Testis (tissue), 3 donors: ENCODE results near the gene CYP27C1. TPM values are rescaled to one million over a fixed set of nuclear protein-coding genes. Genes with fewer than 3 reads are reported as not detected.
A peak's percentile ranks its signal among the peaks of the same experiment; 100 is the strongest.

Source experiments
- DNase-seq: peaks from one replicate; pipeline ENCODE4 v3.0.0-alpha.2; 2019
- H3K27ac ChIP-seq, 2 donors: fragments of 200-600 bp; sonication (generic); one replicate each; pipeline ENCODE4 v1.5.1; 2019
- H3K27me3 ChIP-seq: fragments of 200-600 bp; sonication (generic); one replicate; pipeline ENCODE4 v1.5.1; 2019
- H3K36me3 ChIP-seq: fragments of 200-600 bp; sonication (generic); one replicate; pipeline ENCODE4 v1.5.1; 2017; ENCODE audit warnings: low read depth; ENCODE audit errors: missing control alignments
- H3K4me1 ChIP-seq: fragments of 200-600 bp; sonication (generic); one replicate; pipeline ENCODE4 v1.5.1; 2019
- H3K4me3 ChIP-seq, 2 donors: fragments of 200-600 bp; sonication (generic); one replicate each; pipeline ENCODE4 v1.5.1; 2017 to 2019
- H3K9me3 ChIP-seq: fragments of 200-600 bp; sonication (generic); one replicate; pipeline ENCODE4 v1.5.1; 2017
- POLR2A ChIP-seq: fragments of 450-650 bp; IDR thresholded peaks from one replicate; pipeline ENCODE4 v1.6.1; 2017; ENCODE audit warnings: antibody characterized with exemption, mild to moderate bottlenecking, moderate library complexity
- WGBS, 2 donors: methylation state at CpG; one replicate each; pipeline ENCODE4 v1.1.5; 2018; 5-methylcytosine and 5-hydroxymethylcytosine counted together
- intact Hi-C: fragments of 100-400 bp; cut with DNase I; formaldehyde crosslinking; loops from one replicate; pipeline ENCODE4 v1.15.1; 2023; ENCODE audit warnings: low total_unique reads
- polyA plus RNA-seq: library from polyadenylated mRNA; stranded (reverse); fragments of 350-450 nt; fragmentation: Illumina TruSeq; extraction: RNeasy Lipid Tissue Mini Kit (QIAGEN cat#74804); gene quantifications from one replicate; pipeline ENCODE4 v1.2.3, GENCODE V29; 2014; ENCODE audit warnings: low read depth, low replicate concordance; ENCODE audit not compliant: insufficient read depth
- total RNA-seq, 2 donors: library from RNA; depleted of rRNA; stranded (reverse); fragments of >200 nt; gene quantifications; one replicate each; pipeline ENCODE4 v1.2.3, GENCODE V29; 2016
- TF ChIP-seq, protein P1 (sequence below), 3 experiments: fragments of 450-650 bp in 2 of 3; fragments of 200-600 bp in 1 of 3; sonication (generic) in 1 of 3; IDR thresholded peaks; one replicate each; pipeline ENCODE4 v1.5.1; 2016 to 2019; ENCODE audit warnings: antibody characterized with exemption in 3 of 3, mild to moderate bottlenecking in 2 of 3, moderate library complexity in 1 of 3

The CYP27C1 gene
- total and polyA plus RNA-seq, 3 donors from 2014 or later: 0.47 to 0.55 (median 0.50) TPM

GRCh38 chr2:127195140-127196074 is 24.7 kb downstream of the CYP27C1 start:
- no peak overlapping the region for H3K4me3 ChIP-seq
- H3K9me3 ChIP-seq: no peaks in the 10 kb centered on the region
- intact Hi-C loops: no loop called here
- no peak overlapping the region for H3K27ac ChIP-seq
- WGBS, 2 donors: 62 to 70% methylated on average over 18 of the region's 18 CpGs
- DNase-seq: no peak
- H3K4me1 ChIP-seq: peaks cover 7% of the 10 kb centered on the region
- no peaks in the 10 kb centered on the region for H3K36me3 ChIP-seq
- TF ChIP-seq POLR2A: no peak
- TF ChIP-seq, protein P1, sequence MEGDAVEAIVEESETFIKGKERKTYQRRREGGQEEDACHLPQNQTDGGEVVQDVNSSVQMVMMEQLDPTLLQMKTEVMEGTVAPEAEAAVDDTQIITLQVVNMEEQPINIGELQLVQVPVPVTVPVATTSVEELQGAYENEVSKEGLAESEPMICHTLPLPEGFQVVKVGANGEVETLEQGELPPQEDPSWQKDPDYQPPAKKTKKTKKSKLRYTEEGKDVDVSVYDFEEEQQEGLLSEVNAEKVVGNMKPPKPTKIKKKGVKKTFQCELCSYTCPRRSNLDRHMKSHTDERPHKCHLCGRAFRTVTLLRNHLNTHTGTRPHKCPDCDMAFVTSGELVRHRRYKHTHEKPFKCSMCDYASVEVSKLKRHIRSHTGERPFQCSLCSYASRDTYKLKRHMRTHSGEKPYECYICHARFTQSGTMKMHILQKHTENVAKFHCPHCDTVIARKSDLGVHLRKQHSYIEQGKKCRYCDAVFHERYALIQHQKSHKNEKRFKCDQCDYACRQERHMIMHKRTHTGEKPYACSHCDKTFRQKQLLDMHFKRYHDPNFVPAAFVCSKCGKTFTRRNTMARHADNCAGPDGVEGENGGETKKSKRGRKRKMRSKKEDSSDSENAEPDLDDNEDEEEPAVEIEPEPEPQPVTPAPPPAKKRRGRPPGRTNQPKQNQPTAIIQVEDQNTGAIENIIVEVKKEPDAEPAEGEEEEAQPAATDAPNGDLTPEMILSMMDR (IDR thresholded peaks at IDR 0.05): no peak
- no peaks in the 10 kb centered on the region for H3K27me3 ChIP-seq

GRCh38 chr2:127194447-127194846 is 25.7 kb downstream of the CYP27C1 start:
- no peaks in the 10 kb centered on the region for H3K36me3 ChIP-seq
- intact Hi-C loops: no loop called here

GRCh38 chr2:127193967-127194280 is 26.2 kb downstream of the CYP27C1 start:
- TF ChIP-seq POLR2A: no peak
- TF ChIP-seq, protein P1 (IDR thresholded peaks at IDR 0.05): no peak
- peak overlapping the region in 1 of 2 donors; percentile 2 for H3K27ac ChIP-seq
- no peaks in the 10 kb centered on the region for H3K9me3 ChIP-seq
- peaks cover 7% of the 10 kb centered on the region for H3K4me1 ChIP-seq
- H3K4me3 ChIP-seq: no peak overlapping the region
- intact Hi-C loops: no loop called here
- 32 to 53% methylated on average over 5 of the region's 5 CpGs for WGBS, 2 donors
- no peaks in the 10 kb centered on the region for H3K27me3 ChIP-seq
- no peak for DNase-seq
- no peaks in the 10 kb centered on the region for H3K36me3 ChIP-seq

More at GRCh38 chr2:127194447-127194846, 25.7 kb downstream of the CYP27C1 start:
- WGBS, 2 donors: 56 to 64% methylated on average over 6 of the region's 6 CpGs
- Histone ChIP-seq H3K27me3 (no peaks in the 10 kb centered on the region), H3K9me3 (no peaks in the 10 kb centered on the region), H3K4me3 (no peak overlapping the region), H3K27ac (peak overlapping the region in 1 of 2 donors; percentile 2), H3K4me1 (peaks cover 7% of the 10 kb centered on the region)
- DNase-seq: no peak
- TF ChIP-seq, protein P1 (IDR thresholded peaks at IDR 0.05): no peak
- no peak for TF ChIP-seq POLR2A

DNA sequence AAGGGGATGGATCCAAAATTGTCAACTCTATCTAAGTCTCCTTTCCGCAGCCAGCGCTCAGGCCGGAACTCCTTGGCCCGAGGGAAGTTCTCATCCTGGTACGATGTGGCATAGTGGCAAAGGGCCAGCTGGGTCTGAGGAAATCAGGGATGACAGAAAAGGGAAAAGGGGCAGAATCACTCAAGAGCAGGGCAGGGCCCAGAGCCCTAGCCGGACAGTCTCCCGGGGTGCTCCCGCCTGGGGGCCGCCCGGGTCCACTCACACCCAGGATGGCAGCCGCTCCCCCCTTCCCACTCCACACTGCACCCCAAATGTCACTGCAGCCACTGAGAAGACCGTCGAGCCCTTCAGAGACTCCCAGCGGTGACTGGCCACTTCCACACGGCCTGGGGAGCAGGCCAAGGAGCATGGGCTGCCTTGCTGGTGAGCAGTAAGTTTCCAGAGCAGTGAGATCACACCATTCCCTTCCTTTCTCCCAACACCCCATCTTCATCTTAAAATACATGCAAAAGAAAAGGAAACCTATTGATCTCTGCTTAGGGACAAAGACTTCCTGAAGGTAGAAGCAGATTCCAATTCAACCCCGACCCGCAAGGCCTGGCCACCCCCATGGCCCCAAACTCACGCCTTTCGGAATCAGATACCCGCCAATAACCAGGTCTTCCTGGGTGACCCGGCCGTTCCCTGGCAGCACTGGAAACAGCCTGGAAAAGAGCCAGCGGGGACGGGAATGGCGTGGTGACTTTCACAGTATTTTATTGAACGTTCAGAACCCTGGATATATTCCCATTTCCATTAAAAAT is 26.7 kb downstream of the CYP27C1 start:
- Histone ChIP-seq H3K27ac (no peak overlapping the region), H3K4me3 (no peak overlapping the region), H3K4me1 (peaks cover 7% of the 10 kb centered on the region), H3K36me3 (no peaks in the 10 kb centered on the region), H3K27me3 (no peaks in the 10 kb centered on the region), H3K9me3 (no peaks in the 10 kb centered on the region)
- 65 to 77% methylated on average over 26 of the region's 26 CpGs for WGBS, 2 donors
- DNase-seq: no peak
- intact Hi-C loops: no loop called here
- TF ChIP-seq, protein P1 (IDR thresholded peaks at IDR 0.05): no peak
- no peak for TF ChIP-seq POLR2A
